Left cardiac atrium (tissue), 4 donors: Measurements from ENCODE around the gene PLD1. TPM values are rescaled to one million over a fixed set of nuclear protein-coding genes. Genes with fewer than 3 reads are reported as not detected.
"Not testable (repeated sequence)": the region's sequence is repeated elsewhere in the genome, so short reads cannot be mapped to it uniquely, and the experiment has no call there.

Experiments used
- ATAC-seq, 2 donors: fragments of 200-7000 bp; cut with Tn5 transposase; one replicate each; pipeline ENCODE4 v1.9.1; 2020; ENCODE audit warnings: mild to moderate bottlenecking in 2 of 2, moderate library complexity in 2 of 2
- DNase-seq: peaks from one replicate; pipeline ENCODE4 v3.0.0-alpha.2; 2020
- intact Hi-C, 2 donors: fragments of 100-400 bp; cut with DNase I; formaldehyde crosslinking; loops; one replicate each; pipeline versions ENCODE4 v1.14.1 to v1.15.1; 2022 to 2023
- long read RNA-seq: library from polyadenylated mRNA; unstranded; transcript quantifications from one replicate; pipeline ENCODE4 v2.0.0, GENCODE V29; 2021
- total RNA-seq, 2 donors: library from RNA; stranded (reverse); fragmentation: NEBNext Ultra II Directional; extraction: Animal tissue kit (Norgen Biotek cat#: 25700); gene quantifications; one replicate each; pipeline ENCODE4 v1.2.1, GENCODE V29; 2021
- donor health status: DM: no; HTN: yes; CAD: no.
- donor health status: DM: no; HTN: yes; CAD: no; lungs with severe emphysema.
- donor health status: DM: yes; HTN: yes; CAD: no.
- donor health status: Dilated cardiomyopathy.

The PLD1 gene, protein sequence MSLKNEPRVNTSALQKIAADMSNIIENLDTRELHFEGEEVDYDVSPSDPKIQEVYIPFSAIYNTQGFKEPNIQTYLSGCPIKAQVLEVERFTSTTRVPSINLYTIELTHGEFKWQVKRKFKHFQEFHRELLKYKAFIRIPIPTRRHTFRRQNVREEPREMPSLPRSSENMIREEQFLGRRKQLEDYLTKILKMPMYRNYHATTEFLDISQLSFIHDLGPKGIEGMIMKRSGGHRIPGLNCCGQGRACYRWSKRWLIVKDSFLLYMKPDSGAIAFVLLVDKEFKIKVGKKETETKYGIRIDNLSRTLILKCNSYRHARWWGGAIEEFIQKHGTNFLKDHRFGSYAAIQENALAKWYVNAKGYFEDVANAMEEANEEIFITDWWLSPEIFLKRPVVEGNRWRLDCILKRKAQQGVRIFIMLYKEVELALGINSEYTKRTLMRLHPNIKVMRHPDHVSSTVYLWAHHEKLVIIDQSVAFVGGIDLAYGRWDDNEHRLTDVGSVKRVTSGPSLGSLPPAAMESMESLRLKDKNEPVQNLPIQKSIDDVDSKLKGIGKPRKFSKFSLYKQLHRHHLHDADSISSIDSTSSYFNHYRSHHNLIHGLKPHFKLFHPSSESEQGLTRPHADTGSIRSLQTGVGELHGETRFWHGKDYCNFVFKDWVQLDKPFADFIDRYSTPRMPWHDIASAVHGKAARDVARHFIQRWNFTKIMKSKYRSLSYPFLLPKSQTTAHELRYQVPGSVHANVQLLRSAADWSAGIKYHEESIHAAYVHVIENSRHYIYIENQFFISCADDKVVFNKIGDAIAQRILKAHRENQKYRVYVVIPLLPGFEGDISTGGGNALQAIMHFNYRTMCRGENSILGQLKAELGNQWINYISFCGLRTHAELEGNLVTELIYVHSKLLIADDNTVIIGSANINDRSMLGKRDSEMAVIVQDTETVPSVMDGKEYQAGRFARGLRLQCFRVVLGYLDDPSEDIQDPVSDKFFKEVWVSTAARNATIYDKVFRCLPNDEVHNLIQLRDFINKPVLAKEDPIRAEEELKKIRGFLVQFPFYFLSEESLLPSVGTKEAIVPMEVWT
- 10 to 100 TPM; 57.1 to 67.8 TPM for total RNA-seq
- long read RNA-seq, full-length matches to known transcripts, result 1 of 22 reads
- long read RNA-seq, partial matches to known transcripts, result 13 of 22 reads
- long read RNA-seq, other reads (novel, unspliced or antisense), result 8 of 22 reads

DNA sequence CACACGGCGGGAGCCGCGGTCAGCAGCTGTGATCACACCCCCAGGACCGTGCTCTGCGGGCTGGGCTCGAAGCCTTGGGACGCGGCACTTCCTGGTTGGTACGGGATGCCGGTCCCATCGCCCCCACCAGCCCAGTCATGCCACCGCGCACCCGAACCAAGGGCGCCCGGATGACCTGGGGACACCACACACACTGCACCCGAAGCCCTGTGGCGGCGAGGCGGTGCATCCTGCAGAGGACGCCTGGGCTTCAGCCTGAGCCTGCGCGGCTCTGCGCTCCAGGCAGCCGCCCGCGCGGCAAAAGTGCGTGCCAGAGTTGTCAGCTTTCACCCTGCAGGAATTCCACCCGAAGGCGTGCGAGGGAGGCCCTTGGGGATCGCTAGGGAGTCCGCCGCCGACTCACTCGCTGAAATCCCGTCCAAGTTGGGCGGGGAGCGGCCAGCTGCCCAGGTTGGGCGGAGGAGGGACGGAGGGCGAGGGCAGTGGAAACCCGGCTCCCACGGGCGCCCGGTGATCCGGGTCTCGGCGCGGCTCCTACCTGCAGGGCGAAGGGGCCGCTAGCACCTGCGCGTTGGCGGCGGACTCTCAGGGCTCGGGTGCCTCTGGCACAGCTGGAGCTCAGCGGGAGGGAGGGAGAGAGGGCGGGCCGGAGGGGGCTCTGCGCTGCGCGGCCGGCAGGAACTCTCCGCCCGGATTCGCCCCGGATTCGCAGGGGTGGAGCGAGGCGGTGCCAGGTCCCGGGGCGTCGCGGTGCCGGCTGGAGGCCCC lies at the start of gene PLD1:
TSS of gene PLD1 (minus strand) at position 623 of the 768 bp plus-strand sequence. CDS start 72,432 bp downstream, outside the sequence.
- intact Hi-C loops, result no loop called here
- ATAC-seq, result peak; percentile 83 to 90

DNA sequence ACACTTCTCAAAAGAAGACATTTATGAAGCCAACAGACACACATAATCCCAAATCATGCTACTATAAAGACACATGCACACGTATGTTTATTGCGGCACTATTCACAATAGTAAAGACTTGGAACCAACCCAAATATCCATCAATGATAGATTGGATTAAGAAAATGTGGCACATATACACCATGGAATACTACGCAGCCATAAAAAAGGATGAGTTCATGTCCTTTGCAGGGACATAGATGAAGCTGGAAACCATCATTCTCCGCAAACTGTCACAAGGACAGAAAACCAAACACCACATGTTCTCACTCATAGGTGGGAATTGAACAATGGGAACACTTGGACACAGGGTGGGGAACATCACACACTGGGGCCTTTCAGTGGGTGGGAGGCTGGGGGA lies 48.5 kb upstream of the PLD1 start:
- DNase-seq, intact Hi-C loops, ATAC-seq: not testable (repeated sequence)

More for the DNA sequence above, at the start of gene PLD1:
- peak; percentile 92 for DNase-seq

DNA sequence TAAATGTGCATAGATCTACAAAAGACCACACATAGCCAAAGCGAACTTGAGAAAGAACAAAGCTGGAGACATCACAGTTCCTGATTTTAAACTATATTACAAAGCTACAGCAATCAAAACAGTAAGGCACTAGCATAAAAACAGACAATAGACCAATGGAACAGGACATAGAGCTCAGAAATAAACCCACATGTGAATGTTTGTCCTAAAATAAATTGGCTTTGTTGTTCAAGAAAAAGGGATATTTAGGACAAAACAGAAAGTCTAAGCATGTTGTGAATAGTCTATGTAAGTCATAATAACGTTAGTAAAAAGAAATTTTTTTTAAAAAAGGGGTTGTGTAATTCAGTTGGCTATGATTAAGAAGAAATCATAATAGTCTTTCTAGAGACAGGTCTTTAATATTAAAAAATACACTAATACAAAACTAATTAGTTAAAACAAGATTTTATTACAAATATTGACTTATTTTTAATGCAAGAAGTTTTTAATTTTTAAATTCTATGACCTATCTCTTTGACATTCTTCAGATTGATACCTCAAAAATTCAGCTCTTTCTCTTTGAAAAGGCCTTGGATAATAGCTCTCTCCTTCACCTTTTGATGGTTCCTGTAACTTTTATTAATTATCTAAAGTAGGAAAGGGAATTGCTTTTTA lies 44.5 kb upstream of the PLD1 start:
- intact Hi-C loops, result no loop called here
- no peak for ATAC-seq
- no peak for DNase-seq

DNA sequence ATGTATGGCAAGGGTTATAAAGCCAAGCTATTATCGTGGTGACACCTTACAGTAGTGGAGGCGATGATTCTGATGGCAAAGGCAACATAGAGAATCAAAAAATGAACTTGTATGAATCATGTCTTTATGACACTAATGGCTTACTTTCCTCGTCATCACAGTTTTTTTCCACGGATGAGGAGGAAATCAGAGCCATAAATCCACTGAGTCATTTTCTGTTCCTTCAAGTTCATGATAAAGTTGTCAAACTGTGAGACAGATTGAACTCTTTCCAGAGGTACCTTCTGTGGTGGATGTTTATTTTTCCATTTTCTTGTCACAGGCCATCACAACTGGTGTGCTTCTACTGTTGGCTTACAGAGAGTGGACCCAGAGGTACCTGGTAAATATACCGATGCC lies 41.4 kb upstream of the PLD1 start:
- DNase-seq (no peak), ATAC-seq (peak in 1 of 2 donors; percentile 47)
- intact Hi-C loops, result no loop called here

DNA sequence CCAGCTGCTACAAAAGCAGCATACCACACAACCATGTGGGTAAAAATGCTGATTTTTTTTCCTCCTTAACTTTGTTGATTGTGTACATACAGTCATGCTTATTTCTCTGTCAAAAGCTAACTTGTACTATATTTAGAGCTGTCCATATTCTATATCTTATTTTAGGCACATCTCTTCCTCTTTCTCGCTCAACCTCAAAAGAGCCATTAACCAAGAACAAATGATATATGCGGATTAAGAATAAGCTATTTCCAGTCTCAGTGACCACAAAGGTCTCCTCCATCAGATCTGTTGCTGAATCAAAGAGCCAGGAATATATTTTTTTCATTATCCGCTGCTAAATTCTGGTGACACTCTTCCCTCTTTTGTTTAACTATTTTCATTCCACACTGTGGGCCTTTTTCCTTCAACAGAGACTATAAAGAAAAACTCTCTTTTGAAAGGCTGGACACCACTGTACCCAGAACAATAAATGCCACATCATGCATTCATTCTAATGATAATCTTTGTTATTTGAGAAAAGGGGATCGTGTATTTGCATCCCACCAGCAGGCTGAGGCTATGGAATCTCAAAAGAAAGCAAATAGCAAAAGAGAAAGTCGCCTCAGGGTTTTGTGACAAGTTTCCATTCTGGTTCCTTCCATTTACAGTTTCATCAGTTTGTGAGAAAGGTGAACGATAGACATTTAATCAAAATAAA lies 40.8 kb upstream of the PLD1 start:
- intact Hi-C loops, result no loop called here
- ATAC-seq (no peak), DNase-seq (no peak)

DNA sequence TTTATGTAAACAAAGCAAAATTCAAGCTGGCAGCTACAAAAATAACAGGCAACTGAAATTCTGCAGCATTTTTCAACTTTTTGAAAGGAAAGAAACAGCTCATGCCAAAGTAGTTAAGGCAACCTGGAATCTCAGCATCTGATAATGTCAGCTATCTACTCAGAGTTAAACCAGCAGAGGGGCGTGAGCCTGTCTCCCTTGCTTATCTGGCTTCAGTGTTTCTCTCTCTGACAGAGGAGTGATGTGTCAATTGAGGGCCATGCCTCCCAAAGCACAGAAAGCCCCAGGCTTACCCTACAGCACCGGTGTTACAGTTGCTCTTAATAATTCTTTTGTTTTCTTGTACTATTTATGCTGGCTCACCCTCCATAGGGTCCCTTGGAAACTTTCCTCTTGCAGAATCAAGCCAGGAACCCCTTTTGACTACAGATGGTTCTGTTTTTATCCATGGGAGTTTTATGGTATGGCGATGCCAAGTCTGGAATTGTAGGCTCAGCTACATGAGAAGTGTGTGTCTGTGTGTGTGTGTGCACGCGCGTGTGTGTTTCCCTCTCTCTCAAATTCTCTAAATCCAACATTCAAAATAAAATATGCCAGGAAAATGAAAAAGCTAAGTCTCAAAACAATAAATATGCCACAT lies 40.2 kb upstream of the PLD1 start:
- intact Hi-C loops, result no loop called here
- ATAC-seq (peak; percentile 47 to 80), DNase-seq (no peak)

DNA sequence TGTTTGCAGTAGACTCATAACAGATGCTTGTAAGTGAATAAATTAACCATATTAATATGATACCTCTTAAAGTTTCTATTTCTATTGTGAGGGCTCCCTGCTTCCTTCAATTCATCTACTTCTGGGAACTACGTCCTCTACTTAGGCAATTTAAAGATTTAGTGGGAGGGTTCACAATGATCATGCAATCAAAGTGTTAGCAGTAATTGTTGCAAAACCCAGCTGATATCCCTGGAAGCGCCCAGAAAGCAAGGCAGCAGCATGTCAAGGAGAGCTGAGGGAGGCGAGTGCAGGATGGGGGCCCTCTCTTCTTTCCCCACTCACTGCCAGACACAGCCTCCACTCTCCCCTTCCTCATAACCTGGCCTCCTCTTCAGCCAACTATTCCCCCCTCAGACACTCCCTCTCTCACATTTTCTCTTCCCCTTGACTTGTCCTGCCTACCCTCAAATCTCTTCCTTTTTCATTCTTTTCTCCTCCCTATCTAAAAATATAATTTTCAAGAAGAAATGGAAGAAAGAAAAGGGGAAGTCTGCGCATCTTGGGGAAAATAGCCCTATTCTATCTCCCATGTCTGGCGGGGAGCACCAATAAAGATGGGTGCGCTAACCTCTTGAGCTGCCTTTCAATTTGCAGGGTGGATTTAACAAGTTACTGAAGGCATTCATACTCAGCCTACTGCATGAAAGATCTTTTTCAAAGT lies 39.5 kb upstream of the PLD1 start:
- intact Hi-C loops, result no loop called here
- peak; percentile 15 to 56 for ATAC-seq
- no peak for DNase-seq

DNA sequence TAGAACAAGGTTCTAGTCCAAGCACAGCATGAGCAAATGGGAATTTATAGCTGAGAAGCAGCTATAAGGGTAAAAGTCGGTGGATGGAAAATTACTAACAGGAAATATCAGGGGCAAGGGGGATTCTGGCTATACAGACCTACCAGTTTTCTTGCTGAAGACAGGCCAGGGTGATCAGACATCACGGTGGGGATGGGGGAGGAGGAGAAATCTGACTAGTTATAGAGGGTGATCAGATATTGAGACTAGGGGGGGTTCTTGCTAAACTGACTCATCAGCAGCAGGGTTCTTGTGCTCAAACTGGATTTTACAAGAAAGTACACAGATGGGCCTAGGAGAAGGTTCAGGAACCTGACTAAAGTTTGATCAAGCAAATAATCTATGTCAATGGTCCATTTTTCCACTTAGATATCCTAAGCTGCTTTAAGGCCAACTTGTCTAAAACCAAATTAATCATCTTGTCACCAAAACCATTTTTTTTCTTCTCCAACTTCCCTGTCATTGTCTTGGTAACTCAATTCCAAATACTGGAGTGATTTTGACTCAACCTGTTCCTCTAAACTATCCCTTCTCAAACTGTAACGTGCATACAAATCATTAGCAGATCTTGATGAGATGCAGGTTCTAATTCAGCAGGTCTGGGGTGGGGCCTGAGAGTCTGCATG lies 37.4 kb upstream of the PLD1 start:
- intact Hi-C loops, result no loop called here
- no peak for DNase-seq
- ATAC-seq, result no peak

DNA sequence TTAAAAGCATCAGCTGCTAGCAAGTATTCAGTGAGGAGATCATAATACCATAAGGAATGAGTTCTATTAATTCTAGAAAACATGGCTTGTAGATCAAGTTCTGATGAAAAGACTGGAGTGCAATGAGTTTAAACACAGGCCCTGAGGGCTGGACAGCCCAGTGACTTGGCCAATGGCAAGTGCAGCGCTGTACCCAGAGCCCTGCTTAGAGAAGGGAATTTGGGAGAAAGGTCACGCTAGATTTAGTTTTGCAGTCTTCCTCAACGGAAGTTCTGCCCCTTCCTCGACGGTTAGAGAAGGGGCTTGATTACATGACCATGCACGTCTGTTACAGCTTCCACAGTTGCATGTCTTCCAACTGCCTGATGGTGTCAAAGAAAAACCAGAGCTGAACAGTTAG lies 36.9 kb upstream of the PLD1 start:
- no peak for ATAC-seq
- intact Hi-C loops, result no loop called here
- no peak for DNase-seq

DNA sequence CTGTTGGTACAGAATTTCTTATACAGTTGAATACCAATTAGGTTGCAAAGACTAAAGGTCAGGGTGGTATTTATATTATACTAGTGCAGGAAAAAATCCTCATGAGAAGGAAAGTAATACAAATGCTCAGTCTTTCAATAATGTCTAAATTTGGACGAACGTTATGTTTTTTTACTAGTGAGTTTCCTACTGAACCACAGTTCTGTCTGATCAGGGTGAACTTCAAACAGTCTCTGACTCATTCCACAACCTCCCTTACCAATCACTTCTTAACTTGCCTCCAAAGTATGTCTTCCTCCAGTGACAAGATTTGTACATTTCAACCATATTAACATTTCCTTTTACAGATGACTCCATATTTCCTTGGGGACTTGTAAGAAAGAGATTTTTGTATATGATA lies 36.3 kb upstream of the PLD1 start:
- intact Hi-C loops, result no loop called here
- no peak for DNase-seq
- no peak for ATAC-seq

DNA sequence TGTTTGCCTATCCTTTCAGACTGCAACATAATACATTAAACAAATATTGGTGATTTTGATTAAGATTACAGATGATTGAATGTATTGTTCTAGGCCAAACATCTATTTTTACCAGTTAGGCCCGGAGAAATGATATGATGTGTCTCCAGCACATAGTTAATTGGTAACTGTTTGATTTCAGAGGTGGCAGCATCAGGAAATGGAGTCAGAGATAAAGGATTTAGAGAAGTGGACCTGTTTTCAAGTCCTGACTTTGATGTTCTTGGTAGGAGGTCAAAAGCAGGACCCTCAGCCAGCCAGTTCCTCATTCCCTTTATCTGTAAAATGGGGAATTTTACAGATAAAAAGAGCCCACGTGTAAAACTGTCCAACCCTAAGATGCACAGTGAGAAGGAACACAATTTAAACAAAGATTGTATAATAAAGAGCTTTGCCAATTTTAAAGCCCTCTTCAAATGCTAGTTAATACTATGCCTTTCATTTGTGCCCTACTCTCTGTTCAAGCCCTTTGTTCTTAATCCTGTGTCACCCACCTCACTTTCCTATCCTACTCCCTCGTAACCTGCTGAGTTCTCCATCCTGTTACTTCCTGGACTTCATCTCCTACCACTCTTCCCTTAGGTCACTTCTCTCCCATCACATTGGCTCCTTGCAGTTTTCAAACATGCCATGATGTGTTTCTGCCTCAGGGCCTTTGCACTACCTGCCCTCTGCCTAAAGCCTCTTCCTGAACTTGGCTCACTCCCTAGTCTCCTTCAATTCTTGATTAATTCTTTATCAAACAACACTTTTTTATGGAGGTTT lies 35.4 kb upstream of the PLD1 start:
- ATAC-seq, result no peak
- intact Hi-C loops, result no loop called here
- DNase-seq, result no peak

DNA sequence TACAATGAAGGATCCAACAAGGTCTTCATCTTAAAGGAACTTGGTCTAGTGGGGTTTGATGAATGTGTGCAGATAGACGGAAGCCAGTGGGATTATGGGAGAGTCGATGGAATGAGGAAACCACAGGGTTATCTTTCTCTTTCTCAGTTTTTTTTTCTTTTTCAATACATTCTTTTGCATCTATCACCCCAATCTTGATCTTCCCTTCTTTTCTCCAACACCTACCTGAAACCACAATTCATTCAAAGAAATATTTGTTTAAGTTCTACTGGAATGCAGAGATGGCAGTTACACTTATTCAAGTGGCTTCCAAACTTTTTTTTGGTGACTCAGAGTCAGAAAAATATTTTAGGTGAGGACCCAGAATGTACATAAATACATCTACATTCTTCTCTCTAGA lies 34.6 kb upstream of the PLD1 start:
- DNase-seq, result no peak
- ATAC-seq, result no peak
- intact Hi-C loops, result no loop called here

DNA sequence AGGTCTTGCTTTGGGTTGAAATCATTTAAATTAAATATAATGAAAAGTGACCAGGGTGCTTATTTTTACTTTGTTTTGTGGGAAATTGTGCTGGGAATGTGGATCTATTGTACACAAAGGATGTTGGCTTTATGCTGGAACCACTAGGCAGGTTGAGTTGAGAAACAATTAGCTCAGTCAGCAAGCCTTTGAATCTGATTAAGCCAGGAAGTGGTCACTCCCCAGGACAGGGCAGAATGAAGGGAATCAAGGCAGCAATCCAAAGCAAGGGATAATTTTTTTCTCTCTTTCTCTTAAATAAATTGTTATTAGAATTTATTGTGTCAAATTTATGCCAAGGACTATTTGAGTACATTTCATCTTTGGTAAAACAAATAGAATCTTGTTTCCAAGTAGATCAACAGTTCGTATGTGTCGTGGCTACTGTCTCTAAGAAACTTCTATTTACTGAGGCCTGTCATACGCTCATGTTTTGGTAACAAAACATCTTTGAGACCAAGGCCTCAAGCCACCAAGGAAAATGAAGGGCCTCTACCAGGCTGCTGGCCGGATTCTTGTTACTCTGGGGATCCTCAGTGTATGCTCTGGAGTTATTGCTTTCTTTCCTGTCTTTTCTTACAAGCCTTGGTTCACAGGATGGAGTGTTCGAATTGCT lies 32.7 kb upstream of the PLD1 start, which contains the start of gene TMEM212:
TSS of gene TMEM212 (plus strand) at position 486 of the 655 bp plus-strand sequence. CDS start at position 521, 35 bp downstream.
- DNase-seq (no peak), ATAC-seq (peak in 1 of 2 donors; percentile 39)
- intact Hi-C loops, result no loop called here

DNA sequence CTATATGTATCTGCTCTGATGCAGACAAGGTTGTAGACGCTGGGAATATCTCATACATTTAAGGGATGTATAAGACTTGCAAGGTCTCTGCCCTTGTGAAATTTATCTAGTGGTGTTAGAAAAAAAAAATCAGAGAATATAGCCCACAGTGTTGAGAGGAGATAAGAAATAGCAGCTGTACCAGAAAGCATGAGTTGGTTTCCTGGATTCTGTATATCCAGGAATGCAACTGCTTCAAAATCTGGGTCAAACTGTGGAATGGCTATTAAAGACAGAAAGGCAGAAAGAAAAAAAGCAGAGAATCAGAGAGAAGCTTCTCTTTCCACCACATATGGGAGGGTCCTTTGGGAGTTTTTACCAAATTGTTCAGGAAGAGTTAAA lies 31.3 kb upstream of the PLD1 start:
- intact Hi-C loops, result no loop called here
- peak in 1 of 2 donors; percentile 21 for ATAC-seq
- no peak for DNase-seq
